GM18858 (cell line): ENCODE results near the gene MGME1.
"Not testable (repeated sequence)": the region's sequence is repeated elsewhere in the genome, so short reads cannot be mapped to it uniquely, and the experiment has no call there.

ENCODE experiments used
- ATAC-seq: cut with Tn5 transposase; IDR thresholded peaks from one replicate; pipeline ENCODE4 v1.9.1; 2021; ENCODE audit not compliant: unreplicated experiment

The MGME1 gene

DNA sequence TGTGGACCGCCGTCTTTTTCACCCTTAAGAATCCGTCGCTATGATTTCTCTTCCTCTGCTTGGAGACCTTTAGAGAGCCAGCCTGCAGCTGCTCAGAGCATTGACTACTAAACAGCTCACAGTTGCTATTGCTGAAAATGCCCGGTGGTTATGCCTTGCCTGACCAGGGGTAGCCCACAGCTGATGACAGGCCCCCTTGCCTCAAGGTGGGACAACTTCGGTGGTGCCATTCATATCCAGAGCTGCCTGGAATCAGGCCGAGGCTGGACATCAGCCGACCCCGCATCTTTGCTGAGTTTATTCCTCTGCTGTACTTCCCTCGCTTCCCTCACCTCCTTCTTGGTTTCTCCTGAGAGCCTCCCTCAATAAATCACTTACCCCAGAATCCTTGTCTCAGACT is 49.3 kb downstream of the MGME1 start:
- no peak for ATAC-seq

DNA sequence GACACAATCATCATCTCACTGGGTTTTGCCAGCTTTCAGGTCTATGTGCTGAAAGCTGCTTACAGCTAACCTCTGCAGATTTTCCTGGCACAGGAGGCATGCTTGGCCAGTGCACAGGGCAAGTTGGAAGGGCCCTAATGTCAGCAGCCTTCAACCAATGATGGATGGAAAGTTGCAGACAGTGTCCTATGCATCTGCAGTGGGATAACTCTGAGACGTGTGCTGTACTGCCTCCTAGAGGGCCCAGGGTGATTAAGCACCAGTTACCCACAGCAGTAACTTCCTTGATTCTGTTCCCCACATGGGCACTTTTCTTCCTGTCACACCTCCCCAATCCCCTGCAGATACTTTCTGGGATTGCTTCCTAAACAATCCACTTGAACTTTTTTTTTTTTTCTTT is 50.2 kb downstream of the MGME1 start:
- ATAC-seq, result no peak

DNA sequence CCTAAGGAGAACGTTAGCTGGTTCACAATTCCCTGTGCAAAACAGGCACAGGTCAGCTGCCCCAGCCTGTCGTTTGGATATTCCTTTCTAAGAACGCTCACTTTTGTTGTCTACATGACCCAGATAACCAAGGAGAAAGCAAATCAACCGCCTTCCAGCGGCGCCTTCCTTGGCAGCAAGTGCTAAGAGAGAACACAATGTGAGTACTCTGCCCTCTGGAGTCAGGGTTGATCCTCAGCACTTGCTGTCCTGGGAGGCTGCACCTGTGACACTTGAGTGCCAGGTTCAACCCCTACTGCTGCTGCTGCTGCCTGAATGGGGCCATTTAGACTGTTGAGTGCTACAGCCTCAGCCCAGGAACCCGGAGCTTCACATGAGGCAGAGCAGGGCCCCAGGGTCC is 52.1 kb downstream of the MGME1 start:
- no peak for ATAC-seq

GRCh38 chr20:18024606-18025127 is 55.8 kb downstream of the MGME1 start:
- no peak for ATAC-seq

DNA sequence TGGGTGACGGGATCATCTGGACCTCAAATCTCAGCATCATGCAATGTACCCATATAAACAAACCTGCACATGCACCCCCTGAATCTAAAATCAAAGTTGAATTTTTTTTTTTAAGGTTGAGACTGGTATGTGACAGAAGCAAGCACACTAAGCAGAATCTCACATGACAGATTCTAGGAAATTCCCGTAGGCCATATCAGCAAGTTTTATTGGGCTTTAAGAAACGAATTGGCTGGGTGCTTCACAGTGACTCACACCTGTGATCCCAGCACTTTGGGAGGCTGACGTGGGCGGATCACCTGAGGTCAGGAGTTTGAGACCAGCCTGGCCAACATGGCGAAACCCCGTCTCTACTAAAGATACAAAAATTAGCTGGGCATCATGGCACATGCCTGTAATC is 58.2 kb downstream of the MGME1 start:
- ATAC-seq, result not testable (repeated sequence)

GRCh38 chr20:18030020-18030419 is 61.2 kb downstream of the MGME1 start:
- no peak for ATAC-seq

DNA sequence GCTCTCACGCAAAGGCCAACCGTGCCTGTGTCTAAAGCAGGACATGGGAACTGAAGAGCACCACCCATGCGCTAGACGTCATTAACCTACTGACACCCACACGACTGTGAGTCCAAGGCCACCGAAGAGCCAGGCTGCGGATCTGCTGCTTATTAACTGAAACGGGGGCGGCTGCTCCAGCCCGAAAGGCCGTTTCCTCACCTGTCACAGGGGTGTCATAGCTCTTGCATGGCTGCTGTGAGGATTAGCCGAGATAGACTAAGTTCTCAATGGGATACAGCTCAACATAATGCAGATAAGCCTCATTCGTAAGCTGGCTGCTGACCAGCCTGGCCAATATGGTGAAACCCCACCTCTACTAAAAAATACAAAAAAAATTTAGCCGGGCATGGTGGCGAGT is 62.2 kb downstream of the MGME1 start:
- ATAC-seq, result no peak

DNA sequence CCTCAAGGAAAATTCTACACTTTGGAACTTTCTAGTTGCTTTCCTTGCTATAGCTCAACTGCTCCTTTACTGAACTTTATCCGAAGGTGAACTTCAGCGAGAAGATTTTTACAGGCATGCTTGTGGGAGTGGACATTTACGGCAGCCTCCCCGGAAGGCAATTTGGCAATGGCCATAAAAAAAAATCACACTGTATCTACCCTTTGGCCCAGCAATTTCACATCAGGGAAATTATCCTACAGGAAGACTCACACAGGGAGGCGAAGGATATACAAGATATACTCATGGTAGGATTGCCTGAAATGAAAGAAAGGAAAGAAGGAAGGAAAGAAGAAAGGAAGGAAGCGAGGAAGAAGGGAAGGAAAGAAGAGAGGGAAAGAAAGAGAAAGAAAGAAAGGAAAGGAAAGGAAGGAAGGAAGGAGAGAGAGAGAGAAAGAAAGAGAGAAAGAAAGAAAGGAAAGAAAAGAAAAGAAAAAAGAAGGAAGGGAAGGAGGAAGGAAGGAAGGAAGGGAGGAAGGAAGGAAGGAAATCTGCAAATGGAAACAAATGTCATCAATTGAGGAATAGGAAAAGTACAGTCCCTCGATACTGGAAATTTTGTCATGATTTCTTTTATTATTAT is 63.2 kb downstream of the MGME1 start:
- no peak for ATAC-seq

DNA sequence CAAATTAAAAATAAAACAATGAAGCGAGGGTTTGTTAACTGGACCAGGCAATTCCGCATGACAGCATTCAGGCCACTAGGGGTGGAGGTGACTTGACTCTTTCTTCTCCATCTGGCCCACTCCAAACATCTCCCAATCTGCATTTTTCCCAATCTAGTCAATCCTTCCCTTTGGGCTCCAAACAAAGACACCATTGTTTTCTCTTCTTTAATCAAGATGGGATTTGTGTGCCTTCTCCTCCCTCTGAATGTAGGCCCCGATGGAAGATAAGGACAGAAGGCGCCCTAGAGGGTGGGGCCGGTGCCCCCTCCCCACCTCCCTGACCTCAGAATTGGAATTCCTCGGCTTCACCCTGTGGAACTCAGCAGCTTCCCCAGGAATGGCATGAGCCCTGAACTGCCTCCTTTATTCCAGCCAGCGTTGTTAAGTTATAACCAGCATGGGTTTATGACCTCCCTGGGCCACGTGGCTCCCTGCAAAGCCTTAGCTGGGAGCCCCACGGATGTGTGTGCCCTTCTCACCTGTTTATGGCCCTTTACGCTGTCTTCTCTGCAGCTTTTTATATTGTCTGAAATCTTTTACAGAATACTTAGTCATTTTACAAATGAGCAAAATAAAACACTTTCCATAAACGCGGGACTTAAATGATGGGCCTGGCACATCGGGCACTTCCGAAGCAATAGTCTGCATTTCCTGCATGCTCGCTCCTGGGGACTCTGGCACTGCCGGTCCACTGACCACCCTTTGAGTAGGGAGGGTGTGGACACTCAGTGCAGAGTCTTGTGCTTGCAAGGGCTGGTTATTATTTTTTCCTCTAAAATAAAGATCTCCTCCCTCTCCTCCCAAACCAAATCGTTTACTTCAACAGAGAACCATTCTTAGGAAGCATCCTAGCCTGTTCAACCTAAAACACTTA is 64.4 kb downstream of the MGME1 start:
- no peak for ATAC-seq

DNA sequence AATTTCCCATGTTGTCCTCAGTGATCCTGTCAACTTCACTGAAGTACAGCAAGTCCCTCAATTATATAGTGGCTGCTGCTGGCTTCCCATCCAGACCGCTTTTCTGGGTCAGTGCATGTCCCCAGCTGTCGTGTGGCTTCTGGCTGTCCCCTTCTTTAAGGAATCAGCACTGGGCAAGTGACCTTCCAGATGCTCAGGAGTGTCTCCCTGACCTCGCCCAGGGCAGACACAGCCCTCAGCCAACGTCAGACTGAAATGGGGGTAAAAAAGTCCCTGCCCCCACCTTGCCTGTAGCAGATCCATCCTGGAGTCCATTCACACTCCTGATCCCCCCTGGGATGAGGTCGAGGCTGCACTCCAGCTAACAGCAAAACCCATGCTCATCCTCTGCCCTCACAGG is 65.2 kb downstream of the MGME1 start:
- no peak for ATAC-seq

GRCh38 chr20:18039063-18039462 is 70.2 kb downstream of the MGME1 start:
- no peak for ATAC-seq
